ENCODE data around the gene MOAP1. TPM values are rescaled to one million over a fixed set of nuclear protein-coding genes. Genes with fewer than 3 reads are reported as not detected.

MOAP1 gene
- total RNA-seq, 1 experiment from 2014 or later, result 9.3 TPM

GRCh38 chr14:93199031-93199430 is 14.3 kb upstream of the MOAP1 start:
- Histone ChIP-seq H3K4me1 (replicated peaks; ENCODE audit: insufficient read depth) (no peaks in the 10 kb centered on the region), H4K20me1 (ENCODE audit: insufficient read depth) (no peaks in the 10 kb centered on the region), H3K36me3 (ENCODE audit: low read depth) (no peaks in the 10 kb centered on the region), H3K27me3 (ENCODE audit: insufficient read depth, low read depth) (no peaks in the 10 kb centered on the region), H3K4me2 (no peak overlapping the region), H2AFZ (no peak overlapping the region), H3K4me3 (no peak overlapping the region), H3K9me3 (ENCODE audit: insufficient read depth, low read depth) (no peaks in the 10 kb centered on the region), H3K79me2 (ENCODE audit: low read depth) (0 out of 2 replicates have a peak, but pooled peaks cover 1% of the 10 kb centered on the region), H3F3A (ENCODE audit: insufficient read depth, low read depth) (peaks cover 14% of the 10 kb centered on the region; the same call in 1 of the 2 replicates), H3K27ac (no peak overlapping the region), H3K9me2 (ENCODE audit: insufficient read depth) (no peaks in the 10 kb centered on the region)
- POLR2A ChIA-PET (ENCODE audit: unreplicated experiment), result no interaction called here
- CTCF ChIA-PET, result no interaction called here
- TF ChIP-seq EZH2 (IDR thresholded peaks at IDR 0.05; ENCODE audit: low read depth) (no peak), CTCF (conservative IDR thresholded peaks at IDR 0.05) (no peak)
- intact Hi-C loops (cut with micrococcal nuclease; ENCODE audit: unreplicated experiment), result no loop called here
- no peak for DNase-seq
- no TSS peak for BruUV-seq (replicated peaks)

GRCh38 chr14:93195316-93195999 is 10.8 kb upstream of the MOAP1 start:
- no peak overlapping the region for H3K4me2 ChIP-seq
- H3K4me3 ChIP-seq, result no peak overlapping the region
- H3K79me2 ChIP-seq (ENCODE audit: low read depth), result no peaks in the 10 kb centered on the region
- DNase-seq, result no peak
- no peak overlapping the region for H2AFZ ChIP-seq
- TF ChIP-seq EZH2 (IDR thresholded peaks at IDR 0.05; ENCODE audit: low read depth), result no peak
- no peaks in the 10 kb centered on the region for H3K9me2 ChIP-seq (ENCODE audit: insufficient read depth)
- H3K27ac ChIP-seq, result no peak overlapping the region
- no peaks in the 10 kb centered on the region for H3K9me3 ChIP-seq (ENCODE audit: insufficient read depth, low read depth)
- no peaks in the 10 kb centered on the region for H4K20me1 ChIP-seq (ENCODE audit: insufficient read depth)
- POLR2A ChIA-PET (ENCODE audit: unreplicated experiment), result no interaction called here
- H3K4me1 ChIP-seq (replicated peaks; ENCODE audit: insufficient read depth), result no peaks in the 10 kb centered on the region
- intact Hi-C loops (cut with micrococcal nuclease; ENCODE audit: unreplicated experiment), result no loop called here
- CTCF ChIA-PET, result interaction anchor here (0.6 kb wide), 1 partner anchor 75 kb away, joined by 11 read pairs; no protein-coding TSS in a partner anchor
- no TSS peak for BruUV-seq (replicated peaks)
- peaks cover 13% of the 10 kb centered on the region; the same call in 1 of the 2 replicates for H3F3A ChIP-seq (ENCODE audit: insufficient read depth, low read depth)
- H3K36me3 ChIP-seq (ENCODE audit: low read depth), result no peaks in the 10 kb centered on the region
- no peaks in the 10 kb centered on the region for H3K27me3 ChIP-seq (ENCODE audit: insufficient read depth, low read depth)

GRCh38 chr14:93186956-93187355 is 2.3 kb upstream of the MOAP1 start:
- ChIA-PET CTCF (no interaction called here), POLR2A (ENCODE audit: unreplicated experiment) (no interaction called here)
- TF ChIP-seq CTCF (conservative IDR thresholded peaks at IDR 0.05) (no peak), EZH2 (IDR thresholded peaks at IDR 0.05; ENCODE audit: low read depth) (no peak)
- H3K9me2 ChIP-seq (ENCODE audit: insufficient read depth), result no peaks in the 10 kb centered on the region
- H4K20me1 ChIP-seq (ENCODE audit: insufficient read depth), result peaks cover 11% of the 10 kb centered on the region; the same call in 1 of the 2 replicates
- no peaks in the 10 kb centered on the region for H3K27me3 ChIP-seq (ENCODE audit: insufficient read depth, low read depth)
- H3K36me3 ChIP-seq (ENCODE audit: low read depth), result peaks cover 12% of the 10 kb centered on the region; the same call in 1 of the 2 replicates
- no peak for DNase-seq
- BruUV-seq (replicated peaks), result no TSS peak
- no peaks in the 10 kb centered on the region for H3K9me3 ChIP-seq (ENCODE audit: insufficient read depth, low read depth)
- H3F3A ChIP-seq (ENCODE audit: insufficient read depth, low read depth), result peaks cover 20% of the 10 kb centered on the region
- no peak overlapping the region for H3K4me2 ChIP-seq
- H3K4me1 ChIP-seq (replicated peaks; ENCODE audit: insufficient read depth), result peaks cover 26% of the 10 kb centered on the region
- no peak overlapping the region for H3K4me3 ChIP-seq
- H3K79me2 ChIP-seq (ENCODE audit: low read depth), result peaks cover 38% of the 10 kb centered on the region
- H2AFZ ChIP-seq, result no peak overlapping the region
- intact Hi-C loops (cut with micrococcal nuclease; ENCODE audit: unreplicated experiment), result no loop called here
- H3K27ac ChIP-seq, result no peak overlapping the region

Data from PC-9 (cell line).